ENCODE results near the gene AMOTL1. TPM values are rescaled to one million over a fixed set of nuclear protein-coding genes. Genes with fewer than 3 reads are reported as not detected.

The AMOTL1 gene
- total RNA-seq, 2 donors from 2014 or later = 56.7 to 59.5 TPM

- Histone ChIP-seq H3K27me3 (no peaks in the 10 kb centered on the region), H3K36me3 (peaks cover 88% of the 10 kb centered on the region), H3K4me1 (peaks cover 0 to 39% of the 10 kb centered on the region in 2 donors), H3K27ac (no peak overlapping the region), H3K9me3 (no peaks in the 10 kb centered on the region), H3K4me3 (no peak overlapping the region)
- no peak for TF ChIP-seq CTCF (IDR thresholded peaks at IDR 0.05)
- DNase-seq (ENCODE audit: low spot score) = no peak
Observed at GRCh38 chr11:94857337-94857736, 89.2 kb downstream of the AMOTL1 start.

- H3K4me3 ChIP-seq = no peak overlapping the region
- no peaks in the 10 kb centered on the region for H3K9me3 ChIP-seq
- peaks cover 82% of the 10 kb centered on the region for H3K36me3 ChIP-seq
- no peak for TF ChIP-seq CTCF (IDR thresholded peaks at IDR 0.05)
- no peak for DNase-seq (ENCODE audit: low spot score)
- peaks cover 0 to 39% of the 10 kb centered on the region in 2 donors for H3K4me1 ChIP-seq
- no peaks in the 10 kb centered on the region for H3K27me3 ChIP-seq
- no peak overlapping the region for H3K27ac ChIP-seq
Observed at GRCh38 chr11:94858012-94858705, 90.0 kb downstream of the AMOTL1 start.

DNA sequence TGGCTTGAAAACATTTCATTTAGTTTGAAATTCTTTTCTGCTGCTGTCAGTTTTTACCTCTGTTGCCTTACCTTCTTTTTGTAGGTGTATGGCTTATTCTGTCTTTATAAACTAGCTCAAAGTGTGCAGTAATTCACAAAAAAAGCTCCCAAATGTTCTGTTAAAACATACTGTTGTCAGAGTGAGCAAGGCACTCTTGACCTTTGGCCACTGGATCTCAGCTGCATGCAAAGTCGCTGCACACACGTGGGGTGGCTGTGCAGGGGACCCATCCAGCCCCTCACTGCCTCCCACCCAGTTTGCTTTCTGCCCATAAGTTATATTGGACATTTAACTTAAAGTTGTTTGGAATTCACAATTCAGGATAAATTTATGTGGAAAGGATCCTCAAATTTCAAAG lies 92.2 kb downstream of the AMOTL1 start:
- Histone ChIP-seq H3K27ac (no peak overlapping the region), H3K9me3 (no peaks in the 10 kb centered on the region), H3K36me3 (peaks cover 82% of the 10 kb centered on the region), H3K4me1 (peaks cover 0 to 21% of the 10 kb centered on the region in 2 donors), H3K27me3 (no peaks in the 10 kb centered on the region), H3K4me3 (no peak overlapping the region)
- no peak for TF ChIP-seq CTCF (IDR thresholded peaks at IDR 0.05)
- no peak for DNase-seq (ENCODE audit: low spot score)

GRCh38 chr11:94861306-94861845 lies 93.2 kb downstream of the AMOTL1 start:
- no peaks in the 10 kb centered on the region for H3K27me3 ChIP-seq
- H3K4me1 ChIP-seq = peaks cover 0 to 12% of the 10 kb centered on the region in 2 donors
- H3K36me3 ChIP-seq = peaks cover 82% of the 10 kb centered on the region
- peak overlapping the region in 1 of 2 donors; percentile 12 for H3K27ac ChIP-seq
- no peak for TF ChIP-seq CTCF (IDR thresholded peaks at IDR 0.05)
- no peaks in the 10 kb centered on the region for H3K9me3 ChIP-seq
- no peak for DNase-seq (ENCODE audit: low spot score)
- H3K4me3 ChIP-seq = no peak overlapping the region

DNA sequence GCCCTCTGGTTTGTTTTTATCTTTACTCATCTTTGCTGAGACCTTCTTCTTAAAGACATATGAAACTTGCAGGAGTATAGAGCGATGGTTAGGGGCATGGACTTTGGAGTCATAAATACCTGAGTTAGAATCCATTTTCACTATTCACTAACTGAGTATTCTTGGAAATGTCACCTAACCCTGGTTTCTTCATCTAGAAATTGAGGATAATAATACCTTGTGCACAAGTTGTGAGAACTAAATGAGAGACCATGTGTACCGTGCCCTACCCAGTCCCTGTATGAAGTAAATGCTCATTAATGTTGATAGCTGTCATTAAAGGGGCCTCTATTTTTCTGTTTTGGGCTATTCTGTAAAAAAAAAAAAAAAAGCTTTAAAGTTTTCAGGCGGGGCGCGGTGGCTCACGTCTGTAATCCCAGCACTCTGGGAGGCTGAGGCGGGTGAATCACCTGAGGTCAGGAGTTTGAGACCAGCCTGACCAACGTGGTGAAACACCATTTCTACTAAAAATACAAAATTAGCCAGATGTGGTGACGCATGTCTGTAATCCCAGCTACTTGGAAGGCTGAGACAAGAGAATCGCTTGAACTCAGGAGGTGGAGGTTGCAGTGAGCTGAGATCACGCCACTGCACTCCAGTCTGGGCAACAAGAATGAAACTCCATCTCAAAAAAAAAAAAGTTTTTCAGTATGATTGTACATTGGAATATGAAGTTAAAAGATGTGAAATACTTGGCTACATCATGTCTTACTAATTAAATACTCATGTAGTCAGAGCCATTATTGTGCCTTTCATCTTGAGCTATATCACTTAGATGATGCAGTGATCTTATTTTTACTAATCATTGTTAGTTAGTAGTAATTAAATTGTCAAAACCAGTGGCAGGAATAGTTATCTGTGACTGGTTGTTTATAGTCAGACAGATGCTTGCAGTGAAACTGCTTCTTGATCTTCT lies 95.0 kb downstream of the AMOTL1 start:
- Histone ChIP-seq H3K4me3 (no peak overlapping the region), H3K4me1 (no peaks in the 10 kb centered on the region), H3K27me3 (no peaks in the 10 kb centered on the region), H3K9me3 (no peaks in the 10 kb centered on the region), H3K27ac (no peak overlapping the region), H3K36me3 (peaks cover 85% of the 10 kb centered on the region)
- no peak for DNase-seq (ENCODE audit: low spot score)
- TF ChIP-seq CTCF (IDR thresholded peaks at IDR 0.05) = no peak

Measured in right atrium auricular region (tissue), 2 donors.